ENCODE results near the gene FGFRL1.

The FGFRL1 gene

GRCh38 chr4:968621-969394, 42.6 kb upstream of the FGFRL1 start:
- Histone ChIP-seq H3K4me1 (ENCODE audit: insufficient read depth, low read length) (peaks cover 19% of the 10 kb centered on the region), H4K20me1 (ENCODE audit: insufficient read depth, low read length) (peaks cover 34% of the 10 kb centered on the region), H2AFZ (ENCODE audit: low read depth, low read length) (no peak overlapping the region), H3K27me3 (ENCODE audit: insufficient read depth, low read length, poor library complexity) (no peaks in the 10 kb centered on the region), H3K27ac (ENCODE audit: low read length) (no peak overlapping the region), H3K36me3 (ENCODE audit: insufficient read depth, low read length) (peaks cover 35% of the 10 kb centered on the region), H3K9ac (ENCODE audit: low read depth, low read length) (no peak overlapping the region), H3K9me3 (ENCODE audit: insufficient read depth, low read length, severe bottlenecking) (peaks cover 1% of the 10 kb centered on the region), H3K79me2 (ENCODE audit: insufficient read depth, low read length) (peaks cover 22% of the 10 kb centered on the region), H3K4me2 (ENCODE audit: insufficient read depth, low read length) (no peak overlapping the region), H3K4me3 (ENCODE audit: low read depth in 1 of 2, low read length in 2 of 2) (no peak overlapping the region)
- DNase-seq (no peak), ATAC-seq (ENCODE audit: insufficient read depth, low read depth) (no peak)
- TF ChIP-seq EZH2 (IDR thresholded peaks at IDR 0.05; ENCODE audit: borderline replicate concordance, low read depth, low read length, severe bottlenecking) (no peak), CTCF (IDR thresholded peaks at IDR 0.05; ENCODE audit: borderline replicate concordance, extremely low read depth, low read length, poor library complexity, severe bottlenecking) (no peak)

GRCh38 chr4:970046-970745, 41.2 kb upstream of the FGFRL1 start:
- H3K4me1 ChIP-seq (ENCODE audit: insufficient read depth, low read length) = peaks cover 19% of the 10 kb centered on the region
- peaks cover 34% of the 10 kb centered on the region for H4K20me1 ChIP-seq (ENCODE audit: insufficient read depth, low read length)
- H3K9ac ChIP-seq (ENCODE audit: low read depth, low read length) = no peak overlapping the region
- no peak for DNase-seq
- peaks cover 22% of the 10 kb centered on the region for H3K36me3 ChIP-seq (ENCODE audit: insufficient read depth, low read length)
- TF ChIP-seq CTCF (IDR thresholded peaks at IDR 0.05; ENCODE audit: borderline replicate concordance, extremely low read depth, low read length, poor library complexity, severe bottlenecking) (no peak), EZH2 (IDR thresholded peaks at IDR 0.05; ENCODE audit: borderline replicate concordance, low read depth, low read length, severe bottlenecking) (no peak)
- no peak overlapping the region for H3K4me2 ChIP-seq (ENCODE audit: insufficient read depth, low read length)
- H3K27me3 ChIP-seq (ENCODE audit: insufficient read depth, low read length, poor library complexity) = no peaks in the 10 kb centered on the region
- no peak overlapping the region for H2AFZ ChIP-seq (ENCODE audit: low read depth, low read length)
- H3K9me3 ChIP-seq (ENCODE audit: insufficient read depth, low read length, severe bottlenecking) = peaks cover 7% of the 10 kb centered on the region
- no peak overlapping the region for H3K27ac ChIP-seq (ENCODE audit: low read length)
- H3K4me3 ChIP-seq (ENCODE audit: low read depth in 1 of 2, low read length in 2 of 2) = no peak overlapping the region
- no peak for ATAC-seq (ENCODE audit: insufficient read depth, low read depth)
- H3K79me2 ChIP-seq (ENCODE audit: insufficient read depth, low read length) = peaks cover 22% of the 10 kb centered on the region

- Histone ChIP-seq H3K9ac (ENCODE audit: low read depth, low read length) (no peak overlapping the region; the same call in 1 of the 2 replicates), H3K4me3 (ENCODE audit: low read depth in 1 of 2, low read length in 2 of 2) (0 out of 4 replicates have a peak overlapping the region, but pooled peaks of 1 of the 2 experiments have one; percentile 88), H3K4me2 (ENCODE audit: insufficient read depth, low read length) (peak overlapping the region; percentile 77; the same call in 1 of the 2 replicates), H4K20me1 (ENCODE audit: insufficient read depth, low read length) (peaks cover 34% of the 10 kb centered on the region), H2AFZ (ENCODE audit: low read depth, low read length) (no peak overlapping the region), H3K36me3 (ENCODE audit: insufficient read depth, low read length) (peaks cover 14% of the 10 kb centered on the region), H3K27me3 (ENCODE audit: insufficient read depth, low read length, poor library complexity) (no peaks in the 10 kb centered on the region), H3K9me3 (ENCODE audit: insufficient read depth, low read length, severe bottlenecking) (peaks cover 7% of the 10 kb centered on the region), H3K27ac (ENCODE audit: low read length) (no peak overlapping the region), H3K4me1 (ENCODE audit: insufficient read depth, low read length) (peaks cover 19% of the 10 kb centered on the region), H3K79me2 (ENCODE audit: insufficient read depth, low read length) (peaks cover 22% of the 10 kb centered on the region)
- no peak for ATAC-seq (ENCODE audit: insufficient read depth, low read depth)
- TF ChIP-seq EZH2 (IDR thresholded peaks at IDR 0.05; ENCODE audit: borderline replicate concordance, low read depth, low read length, severe bottlenecking) = no peak
- TF ChIP-seq CTCF (IDR thresholded peaks at IDR 0.05; ENCODE audit: borderline replicate concordance, extremely low read depth, low read length, poor library complexity, severe bottlenecking) = no peak
- no peak for DNase-seq
Measured at GRCh38 chr4:970854-971520, 40.4 kb upstream of the FGFRL1 start.

Measured in DND-41 (cell line).